GM12801 (cell line): Measurements from ENCODE around the gene WEE2.

Experiments
- CTCF ChIP-seq: IDR thresholded peaks from one replicate; pipeline ENCODE4 v1.5.1; 2011; ENCODE audit warnings: control low read depth; ENCODE audit not compliant: insufficient read length; ENCODE audit errors: extremely low read depth

Gene WEE2

GRCh38 chr7:141708351-141708750, at the start of gene WEE2:
TSS of gene WEE2 (plus strand) at chr7:141708353. CDS start at chr7:141708759, 406 bp downstream.
- TF ChIP-seq CTCF, result no peak

- no peak for TF ChIP-seq CTCF
These were observed 48.7 kb upstream of the WEE2 start for GRCh38 chr7:141659501-141659900.

GRCh38 chr7:141660259-141660658, 47.9 kb upstream of the WEE2 start:
- TF ChIP-seq CTCF, result no peak

GRCh38 chr7:141663081-141663849, 44.9 kb upstream of the WEE2 start:
- TF ChIP-seq CTCF, result no peak

- TF ChIP-seq CTCF, result no peak
These were observed 43.7 kb upstream of the WEE2 start for GRCh38 chr7:141664450-141664849.

- TF ChIP-seq CTCF, result no peak
These were observed 42.7 kb upstream of the WEE2 start for GRCh38 chr7:141665208-141666035.

GRCh38 chr7:141666071-141666470, 42.1 kb upstream of the WEE2 start:
- TF ChIP-seq CTCF, result no peak
